KOPT-K1 (cell line): Measurements from ENCODE around the gene BPI.
"Not testable (repeated sequence)": the region's sequence is repeated elsewhere in the genome, so short reads cannot be mapped to it uniquely, and the experiment has no call there.

Source experiments
- H3K27ac ChIP-seq: fragments of 200-600 bp; sonication (generic); 2 replicates; pipeline ENCODE4 v1.5.1; 2016; ENCODE audit warnings: antibody characterized with exemption, mild to moderate bottlenecking, low read depth, low read length; ENCODE audit not compliant: poor library complexity, severe bottlenecking
- H3K36me3 ChIP-seq: fragments of 200-600 bp; sonication (generic); 2 replicates; pipeline ENCODE4 v1.5.1; 2017; ENCODE audit warnings: antibody characterized with exemption, mild to moderate bottlenecking, low read length, moderate library complexity; ENCODE audit not compliant: insufficient read depth
- H3K9me3 ChIP-seq: fragments of 200-600 bp; sonication (generic); 2 replicates; pipeline ENCODE4 v1.5.1; 2017; ENCODE audit warnings: antibody characterized with exemption, low read length, mild to moderate bottlenecking; ENCODE audit not compliant: insufficient read depth, poor library complexity, severe bottlenecking

Gene BPI

DNA sequence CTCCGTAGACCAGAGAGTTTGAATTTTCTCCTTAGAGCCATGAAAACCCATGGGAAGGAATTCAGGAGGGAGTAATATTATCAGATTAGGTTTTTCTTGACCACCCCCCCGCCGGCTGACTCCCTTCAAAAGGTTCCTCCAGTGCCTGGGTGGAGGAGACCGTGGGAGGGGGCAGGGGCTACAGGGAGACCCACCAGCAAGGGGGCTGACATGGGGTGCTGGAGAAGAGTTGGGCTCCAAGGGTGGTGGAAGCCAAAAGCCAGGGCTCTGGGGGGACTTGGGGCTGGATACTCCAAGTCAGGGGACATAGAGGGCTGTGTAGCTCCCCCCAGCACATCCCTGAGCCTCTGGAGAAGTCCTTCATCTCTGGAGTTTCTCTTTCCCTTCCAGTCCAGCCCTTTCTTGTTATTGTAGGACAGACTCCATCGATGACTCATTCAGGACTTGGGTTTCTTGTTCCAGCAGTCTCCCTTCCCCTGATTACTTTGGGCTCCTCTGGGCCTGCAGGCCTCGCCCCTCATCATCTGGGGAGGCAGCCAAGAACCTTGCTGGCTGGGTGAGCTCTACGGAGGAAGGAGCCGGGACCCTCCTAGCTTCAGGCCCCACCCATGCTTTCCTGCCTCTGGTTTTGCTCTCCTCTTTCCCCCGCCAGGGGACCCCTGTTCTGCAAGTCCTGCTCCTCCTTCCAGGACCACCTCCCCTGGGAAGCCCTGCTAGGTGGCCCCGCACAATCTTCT is 32.9 kb upstream of the BPI start:
- H3K27ac ChIP-seq: no peak overlapping the region
- no peaks in the 10 kb centered on the region for H3K36me3 ChIP-seq
- H3K9me3 ChIP-seq: no peaks in the 10 kb centered on the region

- Histone ChIP-seq H3K36me3 (no peaks in the 10 kb centered on the region), H3K27ac (no peak overlapping the region), H3K9me3 (no peaks in the 10 kb centered on the region)
Observed at GRCh38 chr20:38271608-38272120, 32.3 kb upstream of the BPI start.

GRCh38 chr20:38272398-38272797 is 31.6 kb upstream of the BPI start:
- no peak overlapping the region for H3K27ac ChIP-seq
- H3K9me3 ChIP-seq: no peaks in the 10 kb centered on the region
- no peaks in the 10 kb centered on the region for H3K36me3 ChIP-seq

DNA sequence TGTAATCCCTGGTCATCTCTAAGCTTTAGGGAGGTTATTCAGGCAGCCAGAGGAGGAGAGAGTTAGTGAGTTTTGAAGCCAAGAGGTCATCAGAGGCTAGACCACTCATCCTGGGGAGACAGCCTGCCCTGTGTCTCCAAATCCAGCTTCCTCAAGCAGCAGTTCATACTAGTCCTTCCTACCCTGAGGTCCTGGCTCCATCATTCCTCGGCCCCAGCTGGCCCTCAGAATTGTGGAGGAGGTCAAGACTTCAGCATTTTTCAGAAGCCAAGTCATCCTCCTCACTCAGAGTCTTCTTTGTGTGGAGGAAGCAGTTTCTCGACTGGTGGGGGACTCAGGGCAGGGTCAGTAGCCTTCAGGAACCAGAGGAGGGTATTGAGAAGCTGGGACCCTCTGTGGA is 31.0 kb upstream of the BPI start:
- Histone ChIP-seq H3K27ac (no peak overlapping the region), H3K9me3 (no peaks in the 10 kb centered on the region), H3K36me3 (no peaks in the 10 kb centered on the region)

GRCh38 chr20:38275815-38276550 is 28.0 kb upstream of the BPI start:
- Histone ChIP-seq H3K36me3 (no peaks in the 10 kb centered on the region), H3K27ac (no peak overlapping the region), H3K9me3 (no peaks in the 10 kb centered on the region)

DNA sequence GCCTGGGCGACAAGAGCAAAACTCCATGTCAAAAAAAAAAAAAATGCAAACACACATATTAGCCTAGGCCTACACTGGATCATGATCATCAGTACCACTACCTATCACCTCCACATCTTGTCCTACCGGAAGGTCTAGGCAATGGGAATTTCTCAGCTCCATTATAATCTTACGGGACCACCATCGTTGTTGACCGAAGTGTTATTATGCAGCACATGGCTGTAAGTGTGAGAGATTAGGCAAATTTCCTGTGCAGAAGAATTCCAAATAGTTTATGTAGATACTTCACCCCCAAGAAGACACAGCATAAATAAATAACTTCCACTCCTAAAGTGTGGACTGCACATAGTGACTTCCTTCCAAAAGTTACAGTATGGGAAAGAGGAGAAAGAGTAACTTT is 26.7 kb upstream of the BPI start:
- H3K27ac ChIP-seq: no peak overlapping the region
- H3K9me3 ChIP-seq: no peaks in the 10 kb centered on the region
- H3K36me3 ChIP-seq: no peaks in the 10 kb centered on the region

- Histone ChIP-seq H3K27ac (no peak overlapping the region), H3K9me3 (no peaks in the 10 kb centered on the region)
Observed at GRCh38 chr20:38277691-38278090, 26.3 kb upstream of the BPI start.

DNA sequence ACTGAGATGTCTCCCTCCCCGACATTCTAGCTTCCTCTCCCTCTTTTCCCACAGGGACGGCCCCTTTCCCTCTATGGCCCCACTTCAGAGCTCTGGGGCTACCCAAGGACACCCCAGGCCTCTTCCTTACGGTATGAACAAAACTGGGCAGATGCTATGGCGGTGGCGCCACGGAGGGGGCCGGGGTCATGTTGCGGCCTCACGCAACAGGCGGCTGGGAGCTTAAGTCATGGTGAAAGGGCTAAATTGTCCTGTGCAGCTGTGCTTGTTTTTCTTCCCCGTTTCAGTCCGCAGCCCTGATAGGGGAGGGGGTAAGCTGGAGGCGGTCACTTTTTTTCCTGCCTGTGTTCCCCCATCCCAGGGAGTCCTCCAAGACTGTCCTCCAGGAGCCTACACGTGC is 25.8 kb upstream of the BPI start:
- H3K36me3 ChIP-seq: no peaks in the 10 kb centered on the region
- no peak overlapping the region for H3K27ac ChIP-seq
- no peaks in the 10 kb centered on the region for H3K9me3 ChIP-seq

More at GRCh38 chr20:38277691-38278090, 26.3 kb upstream of the BPI start:
- no peaks in the 10 kb centered on the region for H3K36me3 ChIP-seq

DNA sequence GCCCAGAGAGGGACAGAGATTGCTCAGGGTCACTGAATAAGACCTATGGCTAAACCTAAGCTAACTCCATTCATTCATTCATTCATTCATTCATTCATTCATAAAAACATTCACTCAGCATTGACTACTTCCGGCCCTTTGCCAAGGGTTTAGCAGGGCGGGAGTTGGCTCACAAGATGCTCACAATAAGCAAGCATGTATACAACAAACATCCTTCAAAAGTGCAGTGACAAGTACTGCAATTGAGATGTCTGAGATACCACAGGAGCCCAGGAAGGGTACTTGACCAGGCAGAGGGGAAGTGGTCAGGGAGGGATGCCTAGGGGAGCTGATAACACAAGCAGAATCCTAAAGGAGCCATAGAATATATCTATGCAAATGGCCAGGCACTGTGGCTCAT is 25.2 kb upstream of the BPI start:
- Histone ChIP-seq H3K9me3 (no peaks in the 10 kb centered on the region), H3K36me3 (no peaks in the 10 kb centered on the region), H3K27ac (no peak overlapping the region)

DNA sequence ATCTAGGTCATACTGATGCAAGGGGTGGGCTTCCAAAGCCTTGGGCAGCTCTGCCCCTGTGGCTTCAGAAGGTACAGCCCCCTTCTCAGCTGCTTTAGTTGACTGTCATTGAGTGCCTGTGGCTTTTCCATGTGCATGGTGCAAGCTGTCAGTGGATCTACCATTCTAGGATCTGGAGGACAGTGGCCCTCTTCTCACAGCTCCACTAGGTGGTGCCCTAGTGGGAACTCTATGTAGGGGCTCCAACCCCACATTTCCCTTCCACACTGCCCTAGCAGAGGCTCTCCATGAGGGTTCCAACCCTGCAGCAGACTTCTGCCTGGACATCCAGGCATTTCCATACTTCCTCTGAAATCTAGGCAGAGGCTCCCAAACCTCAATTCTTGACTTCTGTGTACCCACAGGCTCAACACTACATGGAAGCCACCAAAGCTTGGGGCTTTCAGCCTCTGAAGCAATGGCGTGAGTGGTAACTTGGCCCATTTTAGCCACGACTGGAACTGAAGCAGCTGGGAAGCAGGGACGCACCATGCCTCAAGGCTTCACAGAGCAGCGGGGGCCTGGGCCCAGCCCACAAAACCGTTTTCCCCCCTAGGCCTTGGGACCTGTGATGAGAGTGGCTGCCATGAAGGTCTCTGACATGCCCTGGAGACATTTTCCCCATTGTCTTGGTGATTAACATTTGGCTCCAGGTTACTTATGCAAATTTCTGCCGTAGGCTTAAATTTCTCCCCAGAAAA is 22.6 kb upstream of the BPI start:
- H3K9me3 ChIP-seq, H3K27ac ChIP-seq, H3K36me3 ChIP-seq: not testable (repeated sequence)

DNA sequence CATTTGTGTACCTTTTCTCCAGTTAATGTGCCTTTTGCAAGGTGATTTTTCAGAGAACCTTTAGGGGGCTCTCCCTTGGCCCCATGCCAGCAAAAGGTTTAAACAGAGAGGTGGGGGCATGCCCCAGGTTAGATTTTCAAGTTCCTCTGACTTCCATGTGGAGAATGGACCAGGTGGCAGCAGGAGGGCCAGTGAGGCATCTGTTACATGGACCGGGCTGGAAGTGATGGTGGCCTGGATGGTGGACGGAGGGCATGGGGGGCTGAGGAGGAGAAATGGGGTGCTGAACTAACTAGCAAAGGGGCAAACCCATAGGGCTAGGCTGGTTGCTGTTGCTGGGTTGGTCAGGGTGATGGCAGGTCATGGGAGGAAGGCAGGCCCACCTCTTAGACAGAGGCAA is 20.7 kb upstream of the BPI start:
- H3K27ac ChIP-seq: no peak overlapping the region
- no peaks in the 10 kb centered on the region for H3K36me3 ChIP-seq
- no peaks in the 10 kb centered on the region for H3K9me3 ChIP-seq

- H3K27ac ChIP-seq, H3K9me3 ChIP-seq, H3K36me3 ChIP-seq: not testable (repeated sequence)
Observed at GRCh38 chr20:38284066-38284650, 19.8 kb upstream of the BPI start.

- H3K36me3 ChIP-seq: no peaks in the 10 kb centered on the region
- H3K27ac ChIP-seq: no peak overlapping the region
- no peaks in the 10 kb centered on the region for H3K9me3 ChIP-seq
Observed at GRCh38 chr20:38284893-38285444, 19.0 kb upstream of the BPI start.

- no peaks in the 10 kb centered on the region for H3K36me3 ChIP-seq
- no peaks in the 10 kb centered on the region for H3K9me3 ChIP-seq
- no peak overlapping the region for H3K27ac ChIP-seq
Observed at GRCh38 chr20:38286586-38287531, 17.1 kb upstream of the BPI start.
